K562 (cell line): Measurements from ENCODE around the gene C3. TPM values are rescaled to one million over a fixed set of nuclear protein-coding genes. Genes with fewer than 3 reads are reported as not detected.

ENCODE experiments used
- ARID3B ChIP-seq: fragments of 250-450 bp; sonication (Bioruptor Pico); IDR thresholded peaks from 2 replicates; pipeline ENCODE4 v1.4.0; 2020; ENCODE audit warnings: borderline replicate concordance
- CREB3 ChIP-seq: fragments of 450-650 bp; conservative IDR thresholded peaks from 2 replicates; pipeline ENCODE4 v1.6.1; 2016; ENCODE audit warnings: missing genetic modification characterization, low read depth, mild to moderate bottlenecking, missing compliant biosample characterization, moderate library complexity
- FOXA1 ChIP-seq: fragments of 450-650 bp; IDR thresholded peaks from 2 replicates; pipeline ENCODE4 v1.6.1; 2016; ENCODE audit warnings: mild to moderate bottlenecking, borderline replicate concordance
- HDAC1 ChIP-seq, 2 experiments: fragments of 450-650 bp; IDR thresholded peaks; 2 replicates each; pipeline ENCODE4 v1.6.1; 2016 to 2017; ENCODE audit warnings: inconsistent platforms in 1 of 2, mild to moderate bottlenecking in 1 of 2, moderate library complexity in 1 of 2
- NONO ChIP-seq, 2 experiments: fragments of 200-400 bp in 1 of 2; fragments of 450-650 bp in 1 of 2; formaldehyde crosslinking in 1 of 2; IDR thresholded peaks; 2 replicates each; pipeline ENCODE4 v1.6.1; 2017; ENCODE audit warnings: low read depth in 2 of 2, mild to moderate bottlenecking in 2 of 2, moderate library complexity in 2 of 2, low read length in 1 of 2
- REST ChIP-seq, 2 experiments: fragments of 450-650 bp; formaldehyde crosslinking in 1 of 2; IDR thresholded peaks; 2 replicates each; pipeline versions ENCODE4 v1.4.0 to v1.6.1; 2014 to 2020; ENCODE audit warnings: mild to moderate bottlenecking in 2 of 2, borderline replicate concordance in 1 of 2, low read depth in 1 of 2
- USF2 ChIP-seq: sonication (generic); formaldehyde crosslinking; IDR thresholded peaks from 2 replicates; pipeline ENCODE4 v1.5.0; 2020; ENCODE audit warnings: missing genetic modification reagents
- polyA plus RNA-seq, 8 experiments: library from polyadenylated mRNA; depleted of rRNA in 4 of 8; stranded (reverse) in 5 of 8; unstranded in 3 of 8; fragments of >200 nt; fragmentation: Nextera tagmentation in 2 of 8; fragmentation: Illumina TruSeq in 1 of 8; extraction: Ambion mirVana in 2 of 8; extraction: Trizol in 1 of 8; gene quantifications; 2 replicates each; pipeline versions ENCODE4 v1.2.1 to v1.2.3, GENCODE V29; 2011 to 2014; ENCODE audit warnings: inconsistent platforms in 1 of 8, missing spikeins in 1 of 8
- total RNA-seq, 7 experiments: library from RNA; depleted of rRNA in 6 of 7; stranded (reverse); fragments of >200 nt in 6 of 7; fragmentation: Illumina TruSeq in 2 of 7; extraction: Trizol in 2 of 7; gene quantifications; 2 replicates each; pipeline versions ENCODE4 v1.2.1 to v1.2.3, GENCODE V29; 2011 to 2021; ENCODE audit warnings: low replicate concordance in 1 of 7

Gene C3
- total and polyA plus RNA-seq, 9 of the 15 experiments (the other 6 are each of a cell fraction or from before 2014, with no cell fraction given), result 0.59 to 10.6 (median 2.2) TPM

GRCh38 chr19:6753178-6754031, 33.0 kb upstream of the C3 start (continued):
- TF ChIP-seq CREB3 (tag) (no peak), HDAC1 (IDR thresholded peaks at IDR 0.05) (peak in 1 of 2 experiments; percentile 97; a peak in 2 of 4 replicates), REST (IDR thresholded peaks at IDR 0.05; ENCODE audit: borderline replicate concordance) (peak; percentile 98), REST (CRISPR knock-in tag; IDR thresholded peaks at IDR 0.05; ENCODE audit: low read depth) (peak; percentile 75; the same call in 1 of the 2 replicates), USF2 (CRISPR knock-in tag) (peak; percentile 95), ARID3B (CRISPR knock-in tag) (no peak), FOXA1 (no peak), NONO (IDR thresholded peaks at IDR 0.05; ENCODE audit: low read depth in 2 of 2, low read length in 1 of 2) (peak in 1 of 2 experiments; percentile 85; a peak in 2 of 4 replicates)
